GM18870 (cell line): ENCODE measurements around the gene PTH2.
A peak's percentile ranks its signal among the peaks of the same experiment; 100 is the strongest.
"Not testable (repeated sequence)": the region's sequence is repeated elsewhere in the genome, so short reads cannot be mapped to it uniquely, and the experiment has no call there.

Experiments used
- ATAC-seq: cut with Tn5 transposase; IDR thresholded peaks from one replicate; pipeline ENCODE4 v1.9.1; 2021; ENCODE audit warnings: moderate library complexity; ENCODE audit not compliant: unreplicated experiment

Gene PTH2, protein sequence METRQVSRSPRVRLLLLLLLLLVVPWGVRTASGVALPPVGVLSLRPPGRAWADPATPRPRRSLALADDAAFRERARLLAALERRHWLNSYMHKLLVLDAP

DNA sequence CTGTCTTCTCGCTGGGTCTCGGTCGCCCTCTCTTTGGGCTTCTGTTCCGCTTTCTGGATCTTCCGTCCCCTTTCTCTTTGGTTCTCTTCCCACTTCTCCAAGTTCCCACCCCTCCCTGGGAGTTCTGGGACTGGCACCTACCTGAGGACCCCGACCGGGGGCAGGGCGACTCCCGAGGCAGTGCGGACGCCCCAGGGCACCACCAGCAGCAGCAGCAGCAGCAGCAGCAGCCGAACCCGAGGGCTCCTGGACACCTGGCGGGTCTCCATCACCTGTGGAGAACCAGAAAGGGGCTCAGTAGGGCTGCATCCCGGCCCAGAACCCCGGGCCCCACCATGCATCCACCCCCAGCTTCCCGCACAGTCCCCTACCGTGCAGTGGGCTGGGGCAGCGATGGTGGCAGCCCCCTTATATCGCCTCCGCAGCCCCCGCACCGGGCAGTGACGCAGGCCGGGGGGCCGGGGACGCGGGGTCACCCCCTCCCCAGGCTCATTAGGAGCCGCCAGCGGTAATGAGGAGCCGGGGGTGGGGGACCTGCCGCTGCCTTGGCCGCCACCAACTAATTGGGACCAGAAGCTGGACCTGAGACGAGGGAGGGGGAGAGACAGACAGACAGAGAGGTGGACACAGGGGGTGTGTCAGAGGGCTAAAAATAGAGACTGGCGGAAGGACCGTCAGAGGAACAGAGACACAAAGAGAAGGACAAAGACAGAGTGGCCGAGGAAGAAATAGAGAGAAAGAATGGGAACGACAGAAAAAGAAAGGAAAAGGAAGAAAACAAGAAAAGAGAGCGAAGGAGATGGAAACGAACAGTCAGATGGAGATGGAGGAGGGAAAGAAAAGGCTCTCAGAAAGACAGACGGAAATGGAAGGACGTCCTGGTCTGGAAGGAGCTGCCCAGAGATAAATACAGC is at the start of gene PTH2:
Gene PTH2, minus strand, starts transcription at position 371 of the 914 bp plus-strand sequence. Its CDS starts 102 bp downstream, at position 269.
- no peak for ATAC-seq

DNA sequence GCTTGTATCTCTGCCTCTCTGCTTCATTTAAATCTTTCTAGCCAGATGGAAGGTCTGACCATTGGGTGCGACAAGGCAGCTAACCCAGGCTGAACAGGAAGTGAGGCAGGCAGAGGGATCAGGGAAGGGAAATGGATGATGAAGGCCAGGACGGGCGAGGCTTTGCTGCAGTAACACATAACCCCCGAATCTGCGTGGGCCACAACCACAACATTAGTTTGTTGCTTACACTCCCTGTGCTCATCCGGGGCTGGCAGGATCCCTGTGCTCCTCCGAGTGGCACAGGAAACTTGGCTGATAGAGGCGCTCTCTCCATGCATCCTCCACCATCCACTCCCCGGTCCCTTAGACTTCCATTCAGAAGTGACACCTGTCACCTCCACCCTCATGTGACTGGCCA is 49.7 kb upstream of the PTH2 start:
- no peak for ATAC-seq

DNA sequence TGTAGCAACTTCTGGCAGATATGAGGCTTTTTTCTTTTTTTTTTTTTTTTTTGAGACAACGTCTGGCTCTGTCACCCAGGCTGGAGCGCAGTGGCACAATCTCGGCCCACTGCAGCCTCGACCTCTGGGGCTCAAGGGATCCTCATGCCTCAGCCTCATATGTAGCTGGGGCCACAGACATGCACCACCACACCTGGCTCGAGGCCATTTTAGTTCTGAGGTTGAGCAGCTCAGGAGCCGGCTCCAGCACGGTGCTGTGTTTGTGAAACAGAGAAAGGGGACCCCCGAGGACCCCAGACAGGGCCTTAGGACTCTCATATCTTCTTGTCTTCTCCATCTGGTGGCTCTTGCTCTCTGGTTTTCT is 47.4 kb upstream of the PTH2 start:
- no peak for ATAC-seq

DNA sequence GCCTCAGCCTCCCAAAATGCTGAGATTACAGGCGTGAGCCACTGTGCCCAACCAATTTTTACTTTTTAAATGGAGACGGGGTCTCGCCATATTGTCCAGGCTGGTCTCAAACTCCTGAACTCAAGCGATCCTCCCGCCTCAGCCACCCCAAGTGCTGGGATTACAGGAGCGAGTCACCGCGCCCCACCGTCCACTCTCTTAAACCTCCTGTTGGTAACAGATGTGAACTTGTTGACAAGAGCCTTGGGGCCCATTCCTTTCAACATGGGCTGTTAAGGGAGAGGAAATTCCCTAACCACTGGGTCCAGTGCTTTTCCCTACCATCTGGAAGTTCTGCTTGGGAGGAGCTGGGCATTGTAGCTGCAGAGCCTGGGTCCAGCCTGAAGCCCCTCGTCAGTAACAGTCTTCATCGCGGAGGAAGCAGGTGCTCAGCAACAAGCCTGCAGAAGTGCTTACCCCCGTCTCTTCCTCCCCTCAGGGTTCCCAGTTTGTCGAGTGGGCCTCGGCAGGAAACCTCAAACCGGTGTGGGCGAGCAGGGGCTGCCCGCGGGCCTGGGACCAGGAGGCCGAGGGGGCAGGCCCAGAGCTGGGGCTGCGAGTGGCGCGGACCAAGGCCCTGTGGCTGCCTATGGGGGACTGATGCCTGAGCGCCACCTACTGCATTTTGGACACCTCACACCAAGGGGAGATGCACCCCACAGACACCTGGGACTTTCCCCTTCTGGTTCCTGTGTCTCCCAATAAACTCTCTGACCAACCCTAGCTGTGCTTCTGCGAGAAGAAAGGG is 46.8 kb upstream of the PTH2 start:
- peak; percentile 44 for ATAC-seq

DNA sequence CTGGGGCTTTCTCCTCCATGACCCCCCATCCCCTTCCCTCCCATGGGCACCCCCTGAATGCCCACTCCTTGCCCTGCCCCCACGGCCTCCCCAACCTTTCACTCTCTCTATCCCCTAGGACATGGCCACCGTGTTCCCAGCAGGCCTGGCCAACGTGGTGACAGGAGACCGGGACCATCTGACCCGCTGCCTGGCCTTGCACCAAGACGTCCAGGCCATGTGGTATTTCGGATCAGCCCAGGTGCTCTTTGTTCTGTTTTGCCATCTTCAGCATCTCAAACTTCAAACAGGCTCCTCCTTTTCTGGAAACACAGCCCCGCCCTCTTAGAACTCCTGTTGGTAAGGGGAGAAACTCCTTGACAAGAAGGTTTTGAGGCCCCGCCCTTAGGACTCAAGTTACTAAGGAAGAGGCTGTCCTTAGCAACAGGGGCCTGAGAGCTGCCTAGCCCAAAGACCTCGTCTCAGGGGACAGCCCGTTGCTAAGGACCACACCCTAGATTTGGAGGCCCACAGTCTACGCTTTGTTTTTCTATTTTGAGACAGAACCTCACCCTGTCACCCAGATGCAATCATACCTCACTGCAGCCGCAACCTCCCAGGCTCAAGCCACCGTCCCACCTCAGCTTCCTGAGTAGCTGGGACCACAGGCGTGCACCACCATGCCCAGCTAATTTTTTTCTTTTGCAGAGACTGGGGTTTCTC is 45.7 kb upstream of the PTH2 start:
- ATAC-seq = no peak

DNA sequence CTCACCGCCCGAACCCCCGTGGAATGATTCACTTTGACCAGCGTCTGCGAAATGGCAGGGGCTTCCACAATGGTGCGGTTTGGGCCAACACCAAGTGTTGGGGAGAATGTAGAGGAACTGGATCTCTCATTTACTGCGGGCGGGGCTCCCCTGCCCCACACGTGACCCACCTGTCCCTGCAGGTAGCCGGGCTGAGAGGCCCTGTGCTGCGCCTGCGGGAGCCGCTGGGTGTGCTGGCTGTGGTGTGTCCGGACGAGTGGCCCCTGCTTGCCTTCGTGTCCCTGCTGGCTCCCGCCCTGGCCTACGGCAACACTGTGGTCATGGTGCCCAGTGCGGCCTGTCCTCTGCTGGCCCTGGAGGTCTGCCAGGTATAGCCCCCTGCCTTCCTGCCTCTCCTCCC is 45.0 kb upstream of the PTH2 start:
- no peak for ATAC-seq

DNA sequence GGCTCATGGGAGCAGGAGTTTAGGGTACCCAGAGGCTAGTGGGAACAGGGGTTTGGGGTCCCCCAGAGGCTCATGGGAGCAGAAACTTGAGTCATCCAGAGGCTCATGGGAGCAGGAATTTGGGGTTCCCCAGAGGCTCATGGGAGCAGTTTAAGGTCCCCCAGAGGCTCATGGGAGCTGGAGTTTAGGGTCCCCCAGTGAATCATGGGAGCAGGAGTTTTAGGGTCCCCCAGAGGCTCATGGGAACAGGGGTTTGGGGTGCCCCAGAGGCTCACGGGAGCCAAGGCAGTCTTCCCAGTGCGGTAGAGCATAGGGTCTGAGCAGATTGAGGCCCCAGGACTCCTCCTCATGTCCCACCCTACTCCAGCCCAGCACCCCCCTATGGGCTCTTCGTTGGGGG is 42.1 kb upstream of the PTH2 start:
- ATAC-seq = no peak

DNA sequence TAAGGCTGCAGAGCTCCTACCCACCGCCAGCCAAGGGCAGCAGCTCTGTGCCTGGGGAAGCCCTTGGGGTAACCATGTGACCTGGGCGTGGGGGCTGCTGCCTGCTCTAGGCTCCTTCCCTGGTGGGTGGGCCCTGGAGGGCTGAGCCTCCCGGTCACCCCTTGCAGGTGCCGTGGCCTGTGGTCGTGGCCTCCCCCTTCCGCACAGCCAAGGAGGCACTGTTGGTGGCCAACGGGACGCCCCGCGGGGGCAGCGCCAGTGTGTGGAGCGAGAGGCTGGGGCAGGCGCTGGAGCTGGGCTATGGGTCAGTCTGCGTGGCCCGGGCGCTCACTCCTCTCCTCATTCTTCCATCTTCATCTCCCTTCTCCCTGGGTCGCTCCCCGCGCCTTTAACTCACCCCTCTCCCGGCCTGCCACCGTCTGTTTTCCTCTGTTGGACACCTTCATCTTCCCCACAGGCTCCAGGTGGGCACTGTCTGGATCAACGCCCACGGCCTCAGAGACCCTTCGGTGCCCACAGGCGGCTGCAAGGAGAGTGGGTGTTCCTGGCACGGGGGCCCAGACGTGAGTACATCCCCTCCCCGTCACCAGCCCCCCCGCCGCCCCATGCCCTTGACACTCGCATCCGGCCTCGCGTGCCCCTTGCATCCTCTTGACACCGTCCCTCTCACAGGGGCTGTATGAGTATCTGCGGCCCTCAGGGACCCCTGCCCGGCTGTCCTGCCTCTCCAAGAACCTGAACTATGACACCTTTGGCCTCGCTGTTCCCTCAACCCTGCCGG is 40.9 kb upstream of the PTH2 start:
- ATAC-seq = no peak

DNA sequence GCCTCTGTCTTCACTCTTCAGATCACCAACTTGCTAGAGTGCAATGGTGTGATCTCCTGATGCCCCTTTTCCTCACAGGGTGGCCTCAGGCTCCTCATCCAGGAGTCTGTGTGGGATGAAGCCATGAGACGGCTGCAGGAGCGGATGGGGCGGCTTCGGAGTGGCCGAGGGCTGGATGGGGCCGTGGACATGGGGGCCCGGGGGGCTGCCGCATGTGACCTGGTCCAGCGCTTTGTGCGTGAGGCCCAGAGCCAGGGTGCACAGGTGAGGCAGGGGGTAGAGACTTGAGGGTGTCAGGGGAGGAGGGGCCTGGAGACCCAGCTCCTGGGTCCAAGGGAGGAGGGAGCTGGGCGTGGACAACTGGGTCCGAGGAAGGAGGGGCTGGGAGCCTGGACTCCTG is 39.3 kb upstream of the PTH2 start:
- ATAC-seq = no peak

DNA sequence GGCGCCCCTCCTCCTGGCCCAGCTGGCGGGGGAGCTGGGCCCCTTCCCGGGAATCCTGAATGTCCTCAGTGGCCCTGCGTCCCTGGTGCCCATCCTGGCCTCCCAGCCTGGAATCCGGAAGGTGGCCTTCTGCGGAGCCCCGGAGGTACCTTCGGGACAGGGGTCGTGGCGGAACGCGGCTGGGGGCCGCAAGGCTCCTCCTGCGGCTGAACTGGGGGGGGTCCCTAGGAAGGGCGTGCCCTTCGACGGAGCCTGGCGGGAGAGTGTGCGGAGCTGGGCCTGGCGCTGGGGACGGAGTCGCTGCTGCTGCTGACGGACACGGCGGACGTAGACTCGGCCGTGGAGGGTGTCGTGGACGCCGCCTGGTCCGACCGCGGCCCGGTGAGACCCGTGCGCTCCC is 38.4 kb upstream of the PTH2 start:
- no peak for ATAC-seq

DNA sequence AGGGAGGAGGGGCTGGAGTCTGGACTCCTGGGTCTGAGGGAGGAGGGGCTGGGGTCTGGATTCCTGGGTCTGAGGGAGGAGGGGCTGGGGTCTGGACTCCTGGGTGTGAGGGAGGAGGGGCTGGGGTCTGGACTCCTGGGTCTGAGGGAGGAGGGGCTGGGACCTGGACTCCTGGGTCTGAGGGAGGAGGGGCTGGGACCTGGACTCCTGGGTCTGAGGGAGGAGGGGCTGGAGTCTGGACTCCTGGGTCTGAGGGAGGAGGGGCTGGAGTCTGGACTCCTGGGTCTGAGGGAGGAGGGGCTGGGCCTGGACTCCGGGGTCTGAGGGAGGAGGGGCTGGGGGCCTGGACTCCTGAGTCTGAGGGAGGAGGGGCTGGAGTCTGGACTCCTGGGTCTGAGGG is 37.9 kb upstream of the PTH2 start:
- ATAC-seq = not testable (repeated sequence)

DNA sequence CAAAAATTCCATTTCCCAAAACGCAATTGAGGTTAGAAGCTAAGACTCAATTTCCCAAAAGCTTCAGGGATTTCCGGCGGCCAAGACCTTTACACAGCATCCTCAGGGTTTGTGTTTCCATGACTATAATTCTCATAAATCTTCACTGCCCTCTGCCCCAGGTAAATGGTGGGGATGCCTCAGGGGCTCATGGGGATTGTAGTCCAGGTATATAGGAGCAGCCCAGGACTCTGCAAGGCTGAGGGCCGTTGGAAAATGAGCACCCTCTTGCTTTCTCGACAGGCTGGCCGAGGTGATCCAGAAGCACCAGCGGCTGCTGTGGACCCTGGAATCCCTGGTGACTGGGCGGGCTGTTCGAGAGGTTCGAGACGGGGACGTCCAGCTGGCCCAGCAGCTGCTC is 36.1 kb upstream of the PTH2 start:
- no peak for ATAC-seq

DNA sequence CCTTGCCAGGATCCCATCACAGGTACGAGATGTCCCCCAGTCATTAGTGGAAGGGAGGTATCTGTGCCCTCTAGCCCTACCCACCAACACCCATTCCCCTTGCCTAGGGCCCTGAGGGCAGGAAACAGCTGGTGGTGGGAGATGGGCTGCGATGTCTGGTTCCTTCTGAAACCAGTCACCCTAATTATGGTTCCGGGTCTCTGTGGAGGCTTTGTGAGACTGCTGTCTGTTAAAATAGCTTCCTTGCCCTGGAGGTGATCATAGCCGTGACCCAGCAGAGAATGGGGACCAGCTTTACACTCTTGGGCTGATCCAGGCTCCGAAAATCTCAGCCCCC is 35.3 kb upstream of the PTH2 start:
- ATAC-seq = no peak

DNA sequence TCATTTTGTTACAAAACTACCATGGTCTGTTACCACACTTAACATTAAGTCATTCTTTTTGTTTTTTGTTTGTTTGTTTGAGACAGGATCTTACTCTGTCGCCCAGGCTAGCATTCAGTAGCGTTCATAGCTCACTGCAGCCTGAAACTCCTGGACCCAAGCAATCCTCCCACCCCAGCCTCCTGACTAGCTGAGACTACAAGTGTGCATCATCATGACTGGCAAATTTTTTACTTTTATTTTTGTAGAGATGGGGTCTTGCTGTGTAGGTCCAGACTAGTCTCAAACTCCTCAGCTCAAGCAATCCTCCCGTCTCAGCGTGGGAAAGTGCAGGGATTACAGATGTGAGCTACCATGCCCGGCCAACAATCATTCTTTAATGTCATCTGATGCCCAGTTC is 33.1 kb upstream of the PTH2 start:
- ATAC-seq = no peak

DNA sequence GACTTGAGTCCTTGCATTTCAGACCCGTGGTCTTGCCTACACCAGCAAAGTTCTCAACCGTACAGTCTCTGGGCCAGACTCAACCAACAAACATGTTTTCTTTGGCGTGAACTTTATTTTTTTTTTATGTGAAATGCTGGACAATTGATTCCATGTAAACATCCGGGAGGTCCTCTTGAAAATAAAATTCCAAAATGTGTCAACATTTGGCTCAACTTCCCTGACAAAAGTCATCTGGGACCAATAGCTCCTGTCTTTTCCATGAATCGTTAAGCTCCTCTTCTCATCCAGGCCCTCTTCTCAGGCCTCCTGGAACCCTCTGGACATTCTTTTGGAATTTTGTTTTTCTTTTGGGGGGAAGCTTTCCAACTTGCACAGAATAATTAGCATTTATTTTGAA is 32.5 kb upstream of the PTH2 start:
- ATAC-seq = no peak

DNA sequence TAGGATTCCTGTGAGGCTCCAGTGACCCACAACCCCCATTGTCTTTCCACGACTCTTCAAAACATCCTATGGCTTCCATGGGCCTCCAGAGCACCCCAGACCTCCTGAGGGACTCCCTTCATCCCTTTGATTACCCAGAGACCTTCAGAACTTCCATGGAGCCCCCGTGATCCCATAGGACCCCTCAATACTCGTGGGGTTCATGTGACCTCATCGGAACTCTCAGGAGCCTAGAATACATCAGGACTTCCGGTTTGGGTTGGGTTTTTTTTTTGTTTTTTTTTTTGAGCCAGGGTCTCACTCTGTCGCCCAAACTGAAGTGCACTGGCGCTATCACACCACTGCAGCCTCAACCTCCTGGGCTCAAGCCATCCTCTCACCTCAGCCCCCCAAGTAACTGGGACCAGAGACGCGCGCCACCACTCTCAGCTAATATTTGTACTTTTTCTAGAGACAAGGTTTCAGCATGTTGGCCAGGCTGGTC is 30.6 kb upstream of the PTH2 start:
- no peak for ATAC-seq

DNA sequence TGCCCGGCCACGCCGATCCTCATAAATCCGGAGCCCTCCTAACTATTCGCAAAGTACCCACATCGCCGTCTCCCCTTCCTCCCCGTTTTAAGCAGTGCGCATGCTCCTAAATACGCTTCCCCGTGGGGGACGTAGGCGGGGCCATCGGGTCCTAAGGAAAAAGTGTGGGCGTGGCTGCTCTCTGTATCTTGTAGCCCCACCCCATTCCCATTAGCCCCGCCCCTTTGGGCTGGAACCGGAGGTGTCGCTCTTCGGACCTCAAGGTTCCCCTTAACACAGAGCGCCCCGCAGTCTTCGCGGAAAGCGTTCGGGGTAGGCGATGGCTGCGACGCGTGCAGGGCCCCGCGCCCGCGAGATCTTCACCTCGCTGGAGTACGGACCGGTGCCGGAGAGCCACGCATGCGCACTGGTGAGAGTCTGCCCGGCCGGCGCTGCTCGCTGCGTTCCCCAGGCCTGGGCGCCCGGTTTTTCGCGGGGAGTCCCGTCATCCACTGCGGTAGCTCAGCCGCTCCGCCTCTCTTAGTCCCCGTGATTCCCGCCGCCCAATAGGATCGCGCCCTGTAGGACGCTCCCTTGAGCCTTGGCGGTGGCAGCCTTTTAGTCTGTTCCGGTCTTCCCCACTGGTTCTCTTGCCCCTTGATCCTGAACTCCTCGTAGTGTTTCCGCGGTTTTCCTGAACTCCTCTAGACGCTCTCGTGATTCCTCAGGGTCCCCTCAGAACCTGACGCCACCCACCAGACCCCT is 29.9 kb upstream of the PTH2 start, which contains the start of gene ALDH16A1:
Gene ALDH16A1, plus strand, starts transcription at position 213 of the 744 bp plus-strand sequence. Its CDS starts 107 bp downstream, at position 320.
- ATAC-seq = peak; percentile 62

DNA sequence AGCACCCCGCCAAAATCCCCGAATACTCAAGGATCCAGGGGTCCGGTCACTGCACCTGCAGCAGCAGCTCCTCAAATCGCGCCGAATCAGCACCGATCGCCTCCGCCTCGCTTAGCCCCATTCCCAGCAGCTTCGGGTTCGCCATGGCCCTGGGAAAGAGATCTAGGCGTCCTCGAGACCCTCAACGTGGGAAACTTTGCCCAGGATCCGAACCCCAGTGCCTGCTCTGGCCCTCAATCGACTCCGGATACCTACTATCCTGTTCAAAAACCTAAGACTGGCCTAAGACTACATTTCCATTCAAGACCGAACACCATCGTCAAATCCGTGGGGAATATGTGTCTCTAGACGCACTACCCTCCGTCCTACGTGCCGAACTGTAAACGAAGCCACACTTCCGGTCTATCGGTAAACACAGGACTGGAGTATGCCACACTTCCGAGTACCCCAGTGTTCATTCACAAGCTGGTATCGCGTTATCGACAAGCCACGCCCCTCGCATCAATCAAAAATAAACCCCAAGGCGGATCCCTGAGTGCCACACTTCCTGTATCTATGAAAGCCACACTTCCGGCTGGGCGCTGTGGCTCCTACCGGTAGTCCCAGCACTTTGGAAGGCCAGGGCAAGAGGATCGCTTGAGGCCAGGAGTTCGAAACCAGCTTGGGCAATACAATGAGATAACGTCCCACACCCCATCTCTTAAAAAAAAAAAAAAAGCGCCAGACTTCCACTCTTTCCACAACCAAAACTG is 28.4 kb upstream of the PTH2 start, which contains the start of gene PIH1D1:
Gene PIH1D1, minus strand, starts transcription at position 385 of the 752 bp plus-strand sequence. Its CDS starts 240 bp downstream, at position 145.
- peak; percentile 54 for ATAC-seq

DNA sequence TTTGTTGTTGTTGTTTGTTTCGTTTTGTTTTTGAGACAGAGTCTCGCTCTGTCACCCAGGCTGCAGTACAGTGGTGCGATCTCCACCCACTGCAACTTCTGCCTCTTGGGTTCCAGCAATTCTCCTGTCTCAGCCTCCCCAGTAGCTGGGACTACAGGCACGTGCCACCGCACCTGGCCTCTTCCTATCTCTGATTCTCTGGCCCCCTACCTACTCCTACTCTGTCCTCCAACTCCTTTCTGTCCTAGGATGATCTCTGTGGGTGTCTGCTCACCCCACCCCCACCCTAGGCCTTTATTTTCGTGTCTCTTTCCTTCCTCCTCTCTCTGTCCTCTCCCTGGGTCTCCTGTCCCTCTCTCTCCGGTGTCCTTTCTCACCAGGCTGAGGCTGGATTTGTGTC is 27.2 kb upstream of the PTH2 start:
- no peak for ATAC-seq
